HEK293T (cell line): Measurements from ENCODE around the gene CD200R1.

Source experiments
- CTBP1 ChIP-seq: fragments of 450-650 bp; IDR thresholded peaks from 2 replicates; pipeline ENCODE4 v1.6.1; 2016; ENCODE audit warnings: borderline replicate concordance
- FOXA1 ChIP-seq: fragments of 450-650 bp; IDR thresholded peaks from 2 replicates; pipeline ENCODE4 v1.6.1; 2016; ENCODE audit warnings: mild to moderate bottlenecking
- FOXK2 ChIP-seq: fragments of 450-650 bp; IDR thresholded peaks from 2 replicates; pipeline ENCODE4 v1.6.1; 2016; ENCODE audit warnings: mild to moderate bottlenecking
- FOXM1 ChIP-seq: fragments of 450-650 bp; IDR thresholded peaks from 2 replicates; pipeline ENCODE4 v1.6.1; 2017; ENCODE audit warnings: mild to moderate bottlenecking, borderline replicate concordance
- PKNOX1 ChIP-seq: fragments of 450-650 bp; IDR thresholded peaks from 2 replicates; pipeline ENCODE4 v1.6.1; 2016
- SP1 ChIP-seq: fragments of 450-650 bp; IDR thresholded peaks from 2 replicates; pipeline ENCODE4 v1.6.1; 2017
- TARDBP ChIP-seq: fragments of 450-650 bp; IDR thresholded peaks from 2 replicates; pipeline ENCODE4 v1.6.1; 2016
- ZNF384 ChIP-seq: fragments of 450-650 bp; IDR thresholded peaks from 2 replicates; pipeline ENCODE4 v1.6.1; 2016

DNA sequence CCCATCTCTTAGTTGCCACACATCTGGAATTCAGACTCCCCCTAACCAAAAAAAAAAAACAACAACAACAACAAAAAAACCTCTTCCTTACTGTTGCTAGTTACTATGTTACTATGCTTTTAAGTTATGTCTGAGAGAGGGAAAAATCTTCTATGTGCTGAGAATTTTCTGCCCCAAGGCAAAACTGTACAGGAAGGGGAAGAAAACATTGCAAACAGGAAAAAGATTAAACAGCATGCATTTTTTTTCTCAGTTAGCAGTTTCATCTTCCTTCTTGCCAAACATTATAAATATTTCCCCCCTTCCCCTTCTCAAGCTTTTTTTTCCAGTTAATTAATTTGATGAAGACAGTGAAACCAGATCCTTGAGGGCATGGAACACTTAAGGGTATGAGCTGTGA lies 1.1 kb upstream of the CD200R1 start:
- TF ChIP-seq FOXA1 (no peak), SP1 (no peak), PKNOX1 (no peak), FOXK2 (no peak), FOXM1 (no peak), CTBP1 (no peak), TARDBP (no peak), ZNF384 (no peak)
